Measurements from ENCODE around the gene BRSK2. TPM values are rescaled to one million over a fixed set of nuclear protein-coding genes. Genes with fewer than 3 reads are reported as not detected.

BRSK2 gene
- total RNA-seq, 2 experiments from 2014 or later: 0.96 to 1.2 TPM

GRCh38 chr11:1473011-1473628 is 83.4 kb downstream of the BRSK2 start:
- Mint-ChIP-seq H3K4me1 (no peaks in the 10 kb centered on the region), H3K27me3 (no peaks in the 10 kb centered on the region), H3K9me3 (ENCODE audit: low read depth) (no peaks in the 10 kb centered on the region), H3K4me3 (no peak overlapping the region), H3K27ac (no peak overlapping the region), H3K36me3 (ENCODE audit: low read depth) (peaks cover 3% of the 10 kb centered on the region)
- DNase-seq: no peak
- ATAC-seq: no peak
- intact Hi-C loops (cut with DNase I, micrococcal nuclease): no loop called here
- CTCF ChIA-PET: no interaction called here
- POLR2A ChIA-PET: no interaction called here

GRCh38 chr11:1473786-1474185 is 84.1 kb downstream of the BRSK2 start:
- H3K4me1 Mint-ChIP-seq: no peaks in the 10 kb centered on the region
- no peak for DNase-seq
- POLR2A ChIA-PET: no interaction called here
- intact Hi-C loops (cut with DNase I, micrococcal nuclease): no loop called here
- H3K27me3 Mint-ChIP-seq: no peaks in the 10 kb centered on the region
- no peaks in the 10 kb centered on the region for H3K9me3 Mint-ChIP-seq (ENCODE audit: low read depth)
- no peak overlapping the region for H3K4me3 Mint-ChIP-seq
- H3K27ac Mint-ChIP-seq: no peak overlapping the region
- H3K36me3 Mint-ChIP-seq (ENCODE audit: low read depth): peaks cover 9% of the 10 kb centered on the region
- ATAC-seq: no peak
- CTCF ChIA-PET: no interaction called here

GRCh38 chr11:1475841-1476240 is 86.1 kb downstream of the BRSK2 start:
- Mint-ChIP-seq H3K4me3 (no peak overlapping the region), H3K27me3 (no peaks in the 10 kb centered on the region), H3K9me3 (ENCODE audit: low read depth) (no peaks in the 10 kb centered on the region), H3K27ac (no peak overlapping the region), H3K36me3 (ENCODE audit: low read depth) (peaks cover 9% of the 10 kb centered on the region), H3K4me1 (no peaks in the 10 kb centered on the region)
- no peak for ATAC-seq
- DNase-seq: no peak
- ChIA-PET POLR2A (no interaction called here), CTCF (no interaction called here)
- intact Hi-C loops (cut with DNase I, micrococcal nuclease): no loop called here

- no peak overlapping the region for H3K27ac Mint-ChIP-seq
- H3K27me3 Mint-ChIP-seq: no peaks in the 10 kb centered on the region
- ATAC-seq (no peak), DNase-seq (no peak)
- H3K4me1 Mint-ChIP-seq: no peaks in the 10 kb centered on the region
- no peaks in the 10 kb centered on the region for H3K9me3 Mint-ChIP-seq (ENCODE audit: low read depth)
- ChIA-PET POLR2A (no interaction called here), CTCF (interaction anchor here (0.5 to 0.7 kb wide), 2 partner anchors 30 to 1011 kb away, joined by 3 read pairs; no protein-coding TSS in a partner anchor)
- no peak overlapping the region for H3K4me3 Mint-ChIP-seq
- intact Hi-C loops (cut with DNase I, micrococcal nuclease): no loop called here
- peaks cover 9% of the 10 kb centered on the region for H3K36me3 Mint-ChIP-seq (ENCODE audit: low read depth)
Observed at GRCh38 chr11:1476940-1477736, 87.4 kb downstream of the BRSK2 start.

- DNase-seq: no peak
- H3K27me3 Mint-ChIP-seq: no peaks in the 10 kb centered on the region
- peaks cover 9% of the 10 kb centered on the region for H3K36me3 Mint-ChIP-seq (ENCODE audit: low read depth)
- no peak overlapping the region for H3K27ac Mint-ChIP-seq
- H3K4me1 Mint-ChIP-seq: no peaks in the 10 kb centered on the region
- POLR2A ChIA-PET: no interaction called here
- intact Hi-C loops (cut with DNase I, micrococcal nuclease): no loop called here
- no peak overlapping the region for H3K4me3 Mint-ChIP-seq
- no peak for ATAC-seq
- no peaks in the 10 kb centered on the region for H3K9me3 Mint-ChIP-seq (ENCODE audit: low read depth)
- CTCF ChIA-PET: interaction anchor here (0.7 kb wide), 1 partner anchor 31 kb away, joined by 3 read pairs; no protein-coding TSS in a partner anchor
Observed at GRCh38 chr11:1478011-1478410, 88.3 kb downstream of the BRSK2 start.

GRCh38 chr11:1478544-1478943 is 88.8 kb downstream of the BRSK2 start:
- Mint-ChIP-seq H3K27ac (no peak overlapping the region), H3K36me3 (ENCODE audit: low read depth) (peaks cover 9% of the 10 kb centered on the region), H3K4me1 (no peaks in the 10 kb centered on the region), H3K27me3 (no peaks in the 10 kb centered on the region), H3K4me3 (no peak overlapping the region), H3K9me3 (ENCODE audit: low read depth) (no peaks in the 10 kb centered on the region)
- ATAC-seq: no peak
- POLR2A ChIA-PET: no interaction called here
- DNase-seq: no peak
- CTCF ChIA-PET: no interaction called here
- intact Hi-C loops (cut with DNase I, micrococcal nuclease): no loop called here

GRCh38 chr11:1479006-1479677 is 89.4 kb downstream of the BRSK2 start:
- intact Hi-C loops (cut with DNase I, micrococcal nuclease): no loop called here
- ATAC-seq (no peak), DNase-seq (no peak)
- H3K9me3 Mint-ChIP-seq (ENCODE audit: low read depth): no peaks in the 10 kb centered on the region
- POLR2A ChIA-PET: no interaction called here
- no peak overlapping the region for H3K27ac Mint-ChIP-seq
- no peaks in the 10 kb centered on the region for H3K27me3 Mint-ChIP-seq
- no peaks in the 10 kb centered on the region for H3K4me1 Mint-ChIP-seq
- peaks cover 9% of the 10 kb centered on the region for H3K36me3 Mint-ChIP-seq (ENCODE audit: low read depth)
- CTCF ChIA-PET: no interaction called here
- H3K4me3 Mint-ChIP-seq: no peak overlapping the region

- CTCF ChIA-PET: no interaction called here
- Mint-ChIP-seq H3K27ac (no peak overlapping the region), H3K27me3 (no peaks in the 10 kb centered on the region), H3K36me3 (ENCODE audit: low read depth) (peaks cover 9% of the 10 kb centered on the region), H3K4me1 (no peaks in the 10 kb centered on the region), H3K4me3 (no peak overlapping the region), H3K9me3 (ENCODE audit: low read depth) (no peaks in the 10 kb centered on the region)
- ATAC-seq: no peak
- intact Hi-C loops (cut with DNase I, micrococcal nuclease): no loop called here
- POLR2A ChIA-PET: no interaction called here
- no peak for DNase-seq
Observed at GRCh38 chr11:1479678-1480118, 90.0 kb downstream of the BRSK2 start.

GRCh38 chr11:1480191-1480554 is 90.4 kb downstream of the BRSK2 start:
- Mint-ChIP-seq H3K9me3 (ENCODE audit: low read depth) (no peaks in the 10 kb centered on the region), H3K4me1 (peaks cover 2% of the 10 kb centered on the region), H3K27ac (no peak overlapping the region), H3K27me3 (no peaks in the 10 kb centered on the region), H3K4me3 (no peak overlapping the region), H3K36me3 (ENCODE audit: low read depth) (peaks cover 9% of the 10 kb centered on the region)
- intact Hi-C loops (cut with DNase I, micrococcal nuclease): no loop called here
- ATAC-seq (no peak), DNase-seq (no peak)
- ChIA-PET POLR2A (no interaction called here), CTCF (interaction anchor here (0.6 kb wide), 1 partner anchor 41 kb away, joined by 3 read pairs; no protein-coding TSS in a partner anchor)

GRCh38 chr11:1480555-1481482 is 91.1 kb downstream of the BRSK2 start:
- no peak for DNase-seq
- Mint-ChIP-seq H3K36me3 (ENCODE audit: low read depth) (peaks cover 9% of the 10 kb centered on the region), H3K27me3 (no peaks in the 10 kb centered on the region), H3K4me3 (no peak overlapping the region), H3K4me1 (peaks cover 3% of the 10 kb centered on the region), H3K27ac (no peak overlapping the region), H3K9me3 (ENCODE audit: low read depth) (no peaks in the 10 kb centered on the region)
- ChIA-PET POLR2A (no interaction called here), CTCF (interaction anchor here (0.6 kb wide), 1 partner anchor 41 kb away, joined by 3 read pairs; no protein-coding TSS in a partner anchor)
- ATAC-seq: no peak
- intact Hi-C loops (cut with DNase I, micrococcal nuclease): no loop called here

GRCh38 chr11:1481483-1481825 is 91.7 kb downstream of the BRSK2 start:
- Mint-ChIP-seq H3K36me3 (ENCODE audit: low read depth) (peaks cover 9% of the 10 kb centered on the region), H3K4me1 (peaks cover 3% of the 10 kb centered on the region), H3K4me3 (no peak overlapping the region), H3K27me3 (no peaks in the 10 kb centered on the region), H3K9me3 (ENCODE audit: low read depth) (no peaks in the 10 kb centered on the region), H3K27ac (no peak overlapping the region)
- ATAC-seq (no peak), DNase-seq (no peak)
- ChIA-PET POLR2A (no interaction called here), CTCF (interaction anchor here (1.0 kb wide), 1 partner anchor 11 kb away, joined by 3 read pairs; no protein-coding TSS in a partner anchor)
- intact Hi-C loops (cut with DNase I, micrococcal nuclease): no loop called here
